HepG2 (cell line): Measurements from ENCODE around the gene TXNIP.

Experiments
- BRD4 ChIP-seq: sonication (generic); formaldehyde crosslinking; IDR thresholded peaks from 2 replicates; pipeline ENCODE4 v1.4.0; 2020; ENCODE audit warnings: missing genetic modification reagents
- FOSL1 ChIP-seq: sonication (generic); formaldehyde crosslinking; IDR thresholded peaks from 2 replicates; pipeline ENCODE4 v1.9.0; 2021; ENCODE audit warnings: missing genetic modification reagents, borderline replicate concordance
- NR3C1 ChIP-seq: sonication (generic); formaldehyde crosslinking; IDR thresholded peaks from 2 replicates; pipeline ENCODE4 v1.4.0; 2020; ENCODE audit warnings: missing genetic modification reagents
- POLR2A ChIP-seq, 2 experiments: IDR thresholded peaks; 2 replicates each; pipeline ENCODE4 v1.6.1; 2011; ENCODE audit warnings: low read depth in 2 of 2, low read length in 2 of 2, mild to moderate bottlenecking in 1 of 2, moderate library complexity in 1 of 2; ENCODE audit not compliant: insufficient read depth in 1 of 2
- RAD21 ChIP-seq: fragments of 450-650 bp; formaldehyde crosslinking; IDR thresholded peaks from 2 replicates; pipeline ENCODE4 v1.5.0; 2020; ENCODE audit warnings: mild to moderate bottlenecking
- ZC3H4 ChIP-seq: sonication (generic); formaldehyde crosslinking; IDR thresholded peaks from 2 replicates; pipeline ENCODE4 v1.4.0; 2020; ENCODE audit warnings: missing genetic modification reagents, borderline replicate concordance
- TF ChIP-seq, protein P1 (sequence below): sonication (generic); formaldehyde crosslinking; IDR thresholded peaks from 2 replicates; pipeline ENCODE4 v1.5.0; 2020; ENCODE audit warnings: missing genetic modification reagents, mild to moderate bottlenecking, borderline replicate concordance

DNA sequence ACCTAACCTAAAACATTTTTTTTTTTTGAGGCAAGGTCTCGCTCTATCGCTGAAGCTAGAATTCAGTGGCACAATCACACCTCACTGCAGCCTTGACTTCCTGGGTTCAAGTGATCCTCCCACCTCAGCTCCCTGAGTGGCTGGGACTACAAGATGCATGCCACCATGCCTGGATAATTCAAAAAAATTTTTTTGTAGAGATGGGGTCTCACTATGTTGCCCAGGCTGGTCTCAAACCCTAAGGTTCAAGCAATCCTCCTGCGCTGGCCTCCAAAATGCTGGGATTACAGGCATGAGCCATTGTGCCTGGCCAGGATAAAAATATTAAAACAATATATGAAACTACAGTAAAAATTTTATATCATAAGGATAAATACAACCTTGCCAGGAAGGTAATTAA lies 43.5 kb downstream of the TXNIP start:
- no peak for TF ChIP-seq ZC3H4
- no peak for TF ChIP-seq FOSL1 (CRISPR knock-in tag)
- no peak for TF ChIP-seq NR3C1 (CRISPR knock-in tag)
- TF ChIP-seq BRD4 (CRISPR knock-in tag) = no peak
- TF ChIP-seq POLR2A (IDR thresholded peaks at IDR 0.05; ENCODE audit: insufficient read depth in 1 of 2, low read depth in 2 of 2, low read length in 2 of 2) = no peak
- TF ChIP-seq RAD21 (CRISPR knock-in tag) = no peak
- TF ChIP-seq, protein P1, sequence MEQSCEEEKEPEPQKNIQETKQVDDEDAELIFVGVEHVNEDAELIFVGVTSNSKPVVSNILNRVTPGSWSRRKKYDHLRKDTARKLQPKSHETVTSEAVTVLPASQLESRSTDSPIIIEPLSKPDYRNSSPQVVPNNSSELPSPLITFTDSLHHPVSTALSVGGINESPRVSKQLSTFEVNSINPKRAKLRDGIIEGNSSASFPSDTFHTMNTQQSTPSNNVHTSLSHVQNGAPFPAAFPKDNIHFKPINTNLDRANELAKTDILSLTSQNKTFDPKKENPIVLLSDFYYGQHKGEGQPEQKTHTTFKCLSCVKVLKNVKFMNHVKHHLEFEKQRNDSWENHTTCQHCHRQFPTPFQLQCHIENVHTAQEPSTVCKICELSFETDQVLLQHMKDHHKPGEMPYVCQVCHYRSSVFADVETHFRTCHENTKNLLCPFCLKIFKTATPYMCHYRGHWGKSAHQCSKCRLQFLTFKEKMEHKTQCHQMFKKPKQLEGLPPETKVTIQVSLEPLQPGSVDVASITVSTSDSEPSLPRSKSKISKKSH (CRISPR knock-in tag) = no peak
